HL-60 (cell line): ENCODE measurements around the gene B9D1.

Source experiments
- POLR2AphosphoS5 ChIP-seq: IDR thresholded peaks from 2 replicates; pipeline ENCODE4 v1.6.1; 2012; ENCODE audit warnings: low read depth
- TF ChIP-seq, protein P1 (sequence below): IDR thresholded peaks from one replicate; pipeline ENCODE4 v1.5.1; 2011; ENCODE audit warnings: low read length, control low read depth, inconsistent platforms; ENCODE audit not compliant: insufficient read depth

DNA sequence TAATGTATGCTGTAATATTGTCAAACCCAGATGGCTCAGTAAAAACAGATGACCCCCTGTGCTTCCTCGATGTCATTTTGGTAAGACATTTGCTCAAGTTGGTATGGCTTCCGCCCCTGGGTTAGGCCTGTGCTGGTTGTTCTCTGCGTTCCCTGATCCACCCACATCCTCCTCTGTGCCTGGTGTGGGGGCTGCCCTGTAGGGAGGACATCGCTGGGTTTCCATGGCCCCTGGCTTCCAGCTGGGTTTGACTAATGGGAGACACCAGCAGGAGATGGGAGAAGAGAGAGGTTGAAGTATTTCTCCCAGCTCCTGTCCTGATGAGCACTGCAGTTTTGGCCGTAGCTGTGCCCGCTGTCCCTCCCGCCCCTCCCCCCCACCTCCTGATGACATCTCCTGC, 28.9 kb upstream of the B9D1 start:
- TF ChIP-seq, protein P1, sequence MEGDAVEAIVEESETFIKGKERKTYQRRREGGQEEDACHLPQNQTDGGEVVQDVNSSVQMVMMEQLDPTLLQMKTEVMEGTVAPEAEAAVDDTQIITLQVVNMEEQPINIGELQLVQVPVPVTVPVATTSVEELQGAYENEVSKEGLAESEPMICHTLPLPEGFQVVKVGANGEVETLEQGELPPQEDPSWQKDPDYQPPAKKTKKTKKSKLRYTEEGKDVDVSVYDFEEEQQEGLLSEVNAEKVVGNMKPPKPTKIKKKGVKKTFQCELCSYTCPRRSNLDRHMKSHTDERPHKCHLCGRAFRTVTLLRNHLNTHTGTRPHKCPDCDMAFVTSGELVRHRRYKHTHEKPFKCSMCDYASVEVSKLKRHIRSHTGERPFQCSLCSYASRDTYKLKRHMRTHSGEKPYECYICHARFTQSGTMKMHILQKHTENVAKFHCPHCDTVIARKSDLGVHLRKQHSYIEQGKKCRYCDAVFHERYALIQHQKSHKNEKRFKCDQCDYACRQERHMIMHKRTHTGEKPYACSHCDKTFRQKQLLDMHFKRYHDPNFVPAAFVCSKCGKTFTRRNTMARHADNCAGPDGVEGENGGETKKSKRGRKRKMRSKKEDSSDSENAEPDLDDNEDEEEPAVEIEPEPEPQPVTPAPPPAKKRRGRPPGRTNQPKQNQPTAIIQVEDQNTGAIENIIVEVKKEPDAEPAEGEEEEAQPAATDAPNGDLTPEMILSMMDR, result no peak
- no peak for TF ChIP-seq POLR2AphosphoS5
